SH-SY5Y (cell line): ENCODE data around the gene COL15A1.

ENCODE experiments used
- GATA2 ChIP-seq: IDR thresholded peaks from 2 replicates; pipeline ENCODE4 v1.6.1; 2011; ENCODE audit warnings: mild to moderate bottlenecking, low read depth, low read length
- GATA3 ChIP-seq: IDR thresholded peaks from 2 replicates; pipeline ENCODE4 v1.6.1; 2011; ENCODE audit warnings: low read depth, mild to moderate bottlenecking, low read length, moderate library complexity

DNA sequence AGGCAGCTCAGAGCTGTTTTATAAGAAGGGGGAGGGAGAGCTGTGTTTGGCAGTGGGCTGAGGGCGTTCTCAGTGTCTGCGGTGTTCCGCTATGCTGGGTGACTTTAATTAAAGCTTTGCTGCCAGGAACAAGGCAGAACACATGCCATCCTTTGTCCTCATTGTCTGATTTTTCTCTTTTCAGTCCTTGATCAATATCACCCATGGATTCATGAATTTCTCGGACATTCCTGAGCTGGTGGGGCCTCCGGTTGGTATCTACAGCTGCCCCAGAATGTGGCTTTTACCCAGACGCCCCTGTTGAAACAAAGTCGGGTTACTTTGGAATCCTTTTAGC is 94.7 kb downstream of the COL15A1 start:
- TF ChIP-seq GATA2 (no peak), GATA3 (no peak)
